ENCODE data around the gene LEFTY1. TPM values are rescaled to one million over a fixed set of nuclear protein-coding genes. Genes with fewer than 3 reads are reported as not detected.
"Not testable (repeated sequence)": the region's sequence is repeated elsewhere in the genome, so short reads cannot be mapped to it uniquely, and the experiment has no call there.

The LEFTY1 gene
- total RNA-seq, 2 donors from 2014 or later: not detected

DNA sequence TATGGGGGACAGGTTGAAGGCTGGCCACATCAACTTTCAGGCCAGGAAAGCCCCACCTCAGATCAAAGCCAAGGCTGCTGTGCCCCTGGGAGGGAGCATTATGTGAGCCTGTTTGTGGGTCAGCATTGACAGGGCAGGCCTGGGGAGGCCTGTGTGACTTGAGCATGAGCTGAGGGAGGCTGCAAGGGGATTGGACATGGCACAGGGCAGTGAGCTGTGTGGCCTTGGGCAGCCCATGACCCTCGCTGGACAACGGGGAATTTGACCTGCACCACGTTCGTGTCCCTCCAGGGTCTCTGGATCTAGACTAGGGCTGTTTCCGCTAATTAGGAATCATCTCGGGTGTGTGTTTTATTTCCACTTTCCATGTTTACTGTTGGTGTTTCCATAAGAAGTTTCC lies 17.5 kb upstream of the LEFTY1 start:
- Mint-ChIP-seq H3K9me3 (no peaks in the 10 kb centered on the region), H3K36me3 (ENCODE audit: low read depth) (no peaks in the 10 kb centered on the region), H3K4me1 (peaks cover 11% of the 10 kb centered on the region), H3K27me3 (no peaks in the 10 kb centered on the region), H3K27ac (peak overlapping the region; percentile 25), H3K4me3 (no peak overlapping the region)
- ATAC-seq (replicated peaks): no peak

GRCh38 chr1:225903623-225904022 lies 14.7 kb upstream of the LEFTY1 start:
- peak overlapping the region; percentile 2 for H3K27ac Mint-ChIP-seq

GRCh38 chr1:225899044-225899925 lies 10.3 kb upstream of the LEFTY1 start:
- Mint-ChIP-seq H3K4me1 (peaks cover 29% of the 10 kb centered on the region), H3K9me3 (no peaks in the 10 kb centered on the region), H3K4me3 (peak overlapping the region; percentile 39), H3K36me3 (ENCODE audit: low read depth) (no peaks in the 10 kb centered on the region), H3K27ac (peak overlapping the region; percentile 74), H3K27me3 (no peaks in the 10 kb centered on the region)
- ATAC-seq (replicated peaks): no peak

More at GRCh38 chr1:225903623-225904022, 14.7 kb upstream of the LEFTY1 start:
- H3K27me3 Mint-ChIP-seq: no peaks in the 10 kb centered on the region
- no peak for ATAC-seq (replicated peaks)
- no peaks in the 10 kb centered on the region for H3K9me3 Mint-ChIP-seq
- peaks cover 15% of the 10 kb centered on the region for H3K4me1 Mint-ChIP-seq
- no peak overlapping the region for H3K4me3 Mint-ChIP-seq
- no peaks in the 10 kb centered on the region for H3K36me3 Mint-ChIP-seq (ENCODE audit: low read depth)

GRCh38 chr1:225897595-225898514 lies 8.9 kb upstream of the LEFTY1 start:
- no peaks in the 10 kb centered on the region for H3K27me3 Mint-ChIP-seq
- H3K4me3 Mint-ChIP-seq: peak overlapping the region; percentile 86
- H3K27ac Mint-ChIP-seq: peak overlapping the region; percentile 94
- H3K36me3 Mint-ChIP-seq (ENCODE audit: low read depth): no peaks in the 10 kb centered on the region
- peak; percentile 9 for ATAC-seq (replicated peaks)
- no peaks in the 10 kb centered on the region for H3K9me3 Mint-ChIP-seq
- H3K4me1 Mint-ChIP-seq: peaks cover 29% of the 10 kb centered on the region

DNA sequence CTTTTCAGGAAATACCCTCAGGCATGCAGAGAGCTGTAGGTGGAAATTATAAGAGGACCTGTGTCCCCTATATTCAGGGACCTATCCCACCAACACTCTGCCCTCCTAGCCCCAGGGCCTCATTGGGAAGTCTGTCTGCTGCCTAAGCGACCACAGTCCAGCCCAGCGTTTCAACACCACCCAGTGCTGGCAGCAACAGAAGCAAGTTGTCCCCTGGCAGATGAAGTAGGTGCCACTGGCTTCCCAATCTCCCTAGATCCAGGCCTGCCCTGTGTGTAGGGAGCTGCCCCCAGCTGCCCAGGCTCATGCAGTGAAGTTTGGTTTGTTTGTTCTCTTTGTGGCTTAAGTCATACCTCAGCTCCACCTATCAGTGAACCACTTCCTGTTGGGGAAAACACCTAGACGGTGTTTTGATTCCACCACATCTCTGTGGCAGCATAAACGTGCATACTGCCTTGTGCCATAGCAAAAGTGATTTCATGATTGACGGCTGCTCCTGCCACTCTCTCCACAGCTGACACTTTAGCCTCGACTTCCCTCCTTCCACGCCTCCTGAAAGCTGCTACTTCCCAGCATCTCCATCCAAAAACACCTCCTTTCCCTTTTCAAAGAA lies 8.1 kb upstream of the LEFTY1 start:
- Mint-ChIP-seq H3K36me3 (ENCODE audit: low read depth) (no peaks in the 10 kb centered on the region), H3K4me3 (peak overlapping the region; percentile 86), H3K4me1 (peaks cover 29% of the 10 kb centered on the region), H3K9me3 (no peaks in the 10 kb centered on the region), H3K27ac (peak overlapping the region; percentile 94), H3K27me3 (no peaks in the 10 kb centered on the region)
- peak; percentile 99 for ATAC-seq (replicated peaks)

- no peaks in the 10 kb centered on the region for H3K27me3 Mint-ChIP-seq
- ATAC-seq (replicated peaks): no peak
- H3K9me3 Mint-ChIP-seq: no peaks in the 10 kb centered on the region
- no peaks in the 10 kb centered on the region for H3K36me3 Mint-ChIP-seq (ENCODE audit: low read depth)
- peaks cover 29% of the 10 kb centered on the region for H3K4me1 Mint-ChIP-seq
- H3K27ac Mint-ChIP-seq: peak overlapping the region; percentile 94
- peak overlapping the region; percentile 86 for H3K4me3 Mint-ChIP-seq
Measured at GRCh38 chr1:225896494-225896893, 7.5 kb upstream of the LEFTY1 start.

GRCh38 chr1:225892307-225892706 lies 3.4 kb upstream of the LEFTY1 start:
- peaks cover 15% of the 10 kb centered on the region for H3K4me1 Mint-ChIP-seq
- H3K36me3 Mint-ChIP-seq (ENCODE audit: low read depth): no peaks in the 10 kb centered on the region
- no peak overlapping the region for H3K4me3 Mint-ChIP-seq
- H3K27me3 Mint-ChIP-seq: no peaks in the 10 kb centered on the region
- no peak for ATAC-seq (replicated peaks)
- no peaks in the 10 kb centered on the region for H3K9me3 Mint-ChIP-seq
- no peak overlapping the region for H3K27ac Mint-ChIP-seq

DNA sequence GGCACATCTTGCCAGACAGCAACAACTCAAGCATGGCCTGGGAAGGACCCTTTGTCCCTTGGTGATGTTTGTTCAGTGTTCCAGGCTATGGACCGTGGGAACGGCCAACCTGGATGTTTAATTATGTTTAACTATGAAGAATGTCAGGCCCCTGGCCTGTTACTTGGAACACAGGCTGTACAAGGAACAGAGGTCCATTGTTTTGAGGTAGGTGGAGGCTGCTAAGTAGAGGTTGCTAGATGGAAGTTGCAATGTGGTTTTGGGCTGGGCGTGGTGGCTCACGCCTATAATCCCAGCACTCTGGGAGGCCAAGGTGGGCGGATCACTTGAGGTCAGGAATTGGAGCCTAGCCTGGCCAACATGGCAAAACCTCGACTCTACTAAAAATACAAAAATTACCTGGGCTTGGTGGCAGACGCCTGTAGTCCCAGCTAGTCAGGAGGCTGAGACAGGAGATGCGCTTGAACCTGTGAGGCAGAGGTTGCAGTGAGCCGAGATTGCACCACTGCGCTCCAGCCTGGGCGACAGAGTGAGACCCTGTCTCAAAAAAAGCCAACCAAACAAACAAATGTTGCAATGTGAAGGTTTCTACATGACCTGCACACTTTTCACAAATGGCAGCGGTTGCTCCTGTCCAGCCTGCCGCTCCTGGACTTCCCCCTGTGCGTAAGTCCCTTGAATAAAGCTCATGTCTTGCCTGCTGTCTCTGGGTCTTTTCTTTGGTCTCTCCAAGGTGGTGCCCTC lies 2.5 kb upstream of the LEFTY1 start:
- peaks cover 6% of the 10 kb centered on the region for H3K4me1 Mint-ChIP-seq
- H3K9me3 Mint-ChIP-seq: no peaks in the 10 kb centered on the region
- ATAC-seq (replicated peaks): no peak
- no peak overlapping the region for H3K4me3 Mint-ChIP-seq
- H3K36me3 Mint-ChIP-seq (ENCODE audit: low read depth): no peaks in the 10 kb centered on the region
- no peaks in the 10 kb centered on the region for H3K27me3 Mint-ChIP-seq
- H3K27ac Mint-ChIP-seq: no peak overlapping the region

- Mint-ChIP-seq H3K27me3 (no peaks in the 10 kb centered on the region), H3K27ac (peak overlapping the region; percentile 28), H3K9me3 (no peaks in the 10 kb centered on the region), H3K4me3 (no peak overlapping the region), H3K36me3 (ENCODE audit: low read depth) (no peaks in the 10 kb centered on the region), H3K4me1 (peaks cover 5% of the 10 kb centered on the region)
- no peak for ATAC-seq (replicated peaks)
Measured at GRCh38 chr1:225890346-225891228, 1.6 kb upstream of the LEFTY1 start.

DNA sequence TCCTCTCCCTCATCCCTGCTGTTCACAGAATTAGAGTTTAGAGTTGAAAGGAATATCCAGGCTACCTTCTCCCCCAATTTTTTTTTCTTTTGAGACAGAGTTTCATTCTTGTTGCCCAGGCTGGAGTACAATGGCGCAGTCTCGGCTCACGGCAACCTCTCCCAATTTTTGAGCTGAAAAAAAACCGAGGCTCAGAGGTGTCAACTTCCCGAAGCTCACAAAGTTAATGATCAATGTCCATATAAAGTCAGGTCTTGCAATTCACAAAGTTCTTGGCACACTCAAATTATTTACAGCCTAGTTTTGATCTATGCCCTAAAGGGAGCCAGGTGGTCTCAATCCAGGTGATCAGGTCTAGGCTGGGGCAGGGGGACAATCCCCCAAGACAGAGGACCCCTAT lies 797 bp upstream of the LEFTY1 start:
- ATAC-seq (replicated peaks): no peak
- Mint-ChIP-seq H3K4me1 (peaks cover 5% of the 10 kb centered on the region), H3K9me3 (no peaks in the 10 kb centered on the region)

DNA sequence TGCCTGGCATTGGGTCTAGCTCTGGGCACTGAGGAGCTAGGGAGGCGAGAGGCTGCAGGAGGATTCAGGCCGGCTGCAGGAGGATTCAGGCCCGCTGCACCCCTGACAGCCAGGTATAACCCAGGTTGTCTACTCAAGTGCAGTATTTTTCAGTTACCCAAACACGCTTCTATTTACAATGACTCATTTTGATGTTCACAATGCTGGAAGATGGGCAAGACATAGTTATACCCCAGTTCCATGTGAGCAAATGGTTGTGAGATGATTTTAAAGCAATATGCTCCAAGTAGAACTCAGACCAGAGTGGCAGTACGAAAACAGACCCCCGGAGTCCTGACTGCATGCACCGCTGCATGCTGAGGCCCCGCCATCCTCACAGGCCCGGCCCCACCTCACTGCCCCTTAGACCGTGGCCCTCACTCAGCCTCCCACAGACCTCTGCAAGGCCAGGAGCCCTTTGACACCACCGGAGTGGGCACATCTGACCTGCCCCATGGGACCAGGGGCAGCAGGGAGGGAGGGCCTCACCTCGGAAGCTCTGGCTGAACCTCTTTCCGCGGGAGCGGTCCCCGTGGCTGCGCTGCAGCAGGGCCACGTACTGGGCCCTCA lies 553 bp downstream of the LEFTY1 start:
- H3K36me3 Mint-ChIP-seq (ENCODE audit: low read depth): no peaks in the 10 kb centered on the region
- ATAC-seq (replicated peaks): no peak
- no peaks in the 10 kb centered on the region for H3K27me3 Mint-ChIP-seq
- H3K4me1 Mint-ChIP-seq: peaks cover 10% of the 10 kb centered on the region
- H3K4me3 Mint-ChIP-seq: no peak overlapping the region
- no peaks in the 10 kb centered on the region for H3K9me3 Mint-ChIP-seq
- no peak overlapping the region for H3K27ac Mint-ChIP-seq

More for the DNA sequence above, 797 bp upstream of the LEFTY1 start:
- Mint-ChIP-seq H3K36me3 (ENCODE audit: low read depth) (no peaks in the 10 kb centered on the region), H3K27ac (peak overlapping the region; percentile 28), H3K4me3 (no peak overlapping the region), H3K27me3 (no peaks in the 10 kb centered on the region)

- H3K27ac Mint-ChIP-seq; H3K36me3 Mint-ChIP-seq (ENCODE audit: low read depth); H3K27me3 Mint-ChIP-seq; H3K9me3 Mint-ChIP-seq; H3K4me3 Mint-ChIP-seq; ATAC-seq (replicated peaks): not testable (repeated sequence)
- peaks cover 10% of the 10 kb centered on the region for H3K4me1 Mint-ChIP-seq
Measured at GRCh38 chr1:225887554-225888288, 1.2 kb downstream of the LEFTY1 start.
